OCI-M2 (cell line): ENCODE measurements around the gene ABCG1.

Source experiments
- DNase-seq: peaks from one replicate; lab custom pipeline; 2025; ENCODE audit not compliant: unreplicated experiment; lab: John Stamatoyannopoulos, UW

The ABCG1 gene

GRCh38 chr21:42266971-42267556 is 48.1 kb downstream of the ABCG1 start:
- DNase-seq: no peak

- no peak for DNase-seq
Measured at GRCh38 chr21:42269386-42269785, 50.4 kb downstream of the ABCG1 start.

GRCh38 chr21:42271065-42271464 is 52.1 kb downstream of the ABCG1 start:
- DNase-seq: no peak

- DNase-seq: no peak
Measured at GRCh38 chr21:42272109-42272962, 53.4 kb downstream of the ABCG1 start.

- no peak for DNase-seq
Measured at GRCh38 chr21:42272984-42273600, 54.2 kb downstream of the ABCG1 start.

- no peak for DNase-seq
Measured at GRCh38 chr21:42276076-42276475, 57.1 kb downstream of the ABCG1 start.

- DNase-seq: no peak
Measured at GRCh38 chr21:42276526-42277154, 57.7 kb downstream of the ABCG1 start.

GRCh38 chr21:42277593-42277992 is 58.7 kb downstream of the ABCG1 start:
- no peak for DNase-seq

- no peak for DNase-seq
Measured at GRCh38 chr21:42278451-42279149, 59.7 kb downstream of the ABCG1 start.

- DNase-seq: no peak
Measured at GRCh38 chr21:42279341-42279871, 60.5 kb downstream of the ABCG1 start.

GRCh38 chr21:42279888-42280287 is 60.9 kb downstream of the ABCG1 start:
- DNase-seq: no peak

- no peak for DNase-seq
Measured at GRCh38 chr21:42280356-42281180, 61.6 kb downstream of the ABCG1 start.

GRCh38 chr21:42281181-42281680 is 62.3 kb downstream of the ABCG1 start:
- DNase-seq: no peak

GRCh38 chr21:42282021-42282420 is 63.1 kb downstream of the ABCG1 start:
- no peak for DNase-seq

- DNase-seq: no peak
Measured at GRCh38 chr21:42282715-42283114, 63.8 kb downstream of the ABCG1 start.

- no peak for DNase-seq
Measured at GRCh38 chr21:42285569-42286245, 66.8 kb downstream of the ABCG1 start.

- DNase-seq: no peak
Measured at GRCh38 chr21:42286416-42286815, 67.5 kb downstream of the ABCG1 start.

GRCh38 chr21:42287193-42288083 is 68.5 kb downstream of the ABCG1 start:
- no peak for DNase-seq
